Muscle layer of duodenum (tissue), 2 donors: ENCODE measurements around the gene ACSF3.

Experiments
- H3K27ac ChIP-seq: one replicate; pipeline ENCODE4 v1.7.0; 2013; ENCODE audit warnings: mild to moderate bottlenecking, low read length
- H3K27me3 ChIP-seq: one replicate; pipeline ENCODE4 v1.7.0; 2013; ENCODE audit warnings: low read depth, mild to moderate bottlenecking, control low read depth, low read length
- H3K36me3 ChIP-seq, 2 donors: one replicate each; pipeline ENCODE4 v1.7.0; 2013; ENCODE audit warnings: low read length in 2 of 2, control low read depth in 1 of 2, mild to moderate bottlenecking in 1 of 2; ENCODE audit not compliant: insufficient read depth in 2 of 2, control insufficient read depth in 1 of 2
- H3K4me1 ChIP-seq, 2 donors: one replicate each; pipeline ENCODE4 v1.7.0; 2013; ENCODE audit warnings: low read length in 2 of 2, mild to moderate bottlenecking in 2 of 2, control low read depth in 1 of 2, moderate library complexity in 1 of 2; ENCODE audit not compliant: insufficient read depth in 2 of 2, control insufficient read depth in 1 of 2
- H3K4me3 ChIP-seq, 2 donors: one replicate each; pipeline ENCODE4 v1.7.0; 2013; ENCODE audit warnings: low read length in 2 of 2, low read depth in 1 of 2, mild to moderate bottlenecking in 1 of 2
- H3K9me3 ChIP-seq, 2 donors: one replicate each; pipeline ENCODE4 v1.7.0; 2013; ENCODE audit warnings: low read length in 2 of 2, control low read depth in 1 of 2, mild to moderate bottlenecking in 1 of 2; ENCODE audit not compliant: control insufficient read depth in 1 of 2
- donor health status: healthy.

Gene ACSF3

DNA sequence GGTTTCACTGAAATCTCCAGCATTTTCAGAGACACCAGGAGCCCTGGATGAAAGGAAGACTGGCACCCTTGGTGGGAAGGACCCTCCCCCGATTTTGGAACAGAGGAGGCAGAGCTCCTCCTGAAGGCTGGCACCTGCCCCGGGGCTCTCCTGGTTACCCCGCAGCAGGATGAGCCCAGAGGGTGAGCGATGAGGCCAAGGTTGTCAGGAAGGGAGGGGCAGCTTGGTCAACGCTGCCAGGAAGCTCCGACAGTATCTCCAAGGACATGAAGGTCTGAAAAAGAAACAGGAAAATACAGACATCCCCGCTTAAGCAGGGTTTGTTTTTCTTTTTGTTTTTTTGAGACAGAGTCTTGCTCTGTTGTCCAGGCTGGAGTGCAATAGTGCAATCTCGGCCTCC is 15.5 kb upstream of the ACSF3 start:
- no peaks in the 10 kb centered on the region for H3K36me3 ChIP-seq
- H3K4me1 ChIP-seq: no peaks in the 10 kb centered on the region
- no peak overlapping the region for H3K27ac ChIP-seq
- H3K27me3 ChIP-seq: no peaks in the 10 kb centered on the region
- H3K4me3 ChIP-seq: no peak overlapping the region
- H3K9me3 ChIP-seq: no peaks in the 10 kb centered on the region

DNA sequence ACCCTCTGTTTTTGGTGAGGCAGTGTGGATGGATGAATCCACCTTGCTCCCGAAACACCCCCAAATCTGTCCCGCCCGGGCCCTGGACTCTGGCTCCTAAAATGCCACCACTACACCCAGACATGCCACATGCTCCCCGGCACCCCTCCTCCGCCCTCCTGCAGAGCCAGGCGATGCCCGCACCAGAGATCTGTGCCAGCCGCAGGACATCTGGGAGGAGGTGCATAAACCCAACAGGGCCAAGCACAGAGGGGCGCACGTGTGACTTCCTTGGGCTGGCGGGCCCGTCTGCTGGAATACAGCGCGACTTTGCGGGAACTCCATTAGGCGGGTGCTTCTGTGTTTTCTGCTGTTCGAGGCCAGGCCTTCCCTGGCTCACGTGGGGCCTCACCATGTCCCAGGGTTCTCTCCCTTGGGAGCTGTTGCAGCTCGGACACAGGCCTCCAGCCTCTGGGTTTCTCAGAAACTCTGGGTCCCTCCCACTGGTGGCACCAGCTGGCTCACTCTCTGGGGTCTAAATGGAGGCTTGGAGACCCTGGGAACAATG is 14.1 kb upstream of the ACSF3 start:
- no peaks in the 10 kb centered on the region for H3K9me3 ChIP-seq
- no peaks in the 10 kb centered on the region for H3K4me1 ChIP-seq
- no peaks in the 10 kb centered on the region for H3K36me3 ChIP-seq

DNA sequence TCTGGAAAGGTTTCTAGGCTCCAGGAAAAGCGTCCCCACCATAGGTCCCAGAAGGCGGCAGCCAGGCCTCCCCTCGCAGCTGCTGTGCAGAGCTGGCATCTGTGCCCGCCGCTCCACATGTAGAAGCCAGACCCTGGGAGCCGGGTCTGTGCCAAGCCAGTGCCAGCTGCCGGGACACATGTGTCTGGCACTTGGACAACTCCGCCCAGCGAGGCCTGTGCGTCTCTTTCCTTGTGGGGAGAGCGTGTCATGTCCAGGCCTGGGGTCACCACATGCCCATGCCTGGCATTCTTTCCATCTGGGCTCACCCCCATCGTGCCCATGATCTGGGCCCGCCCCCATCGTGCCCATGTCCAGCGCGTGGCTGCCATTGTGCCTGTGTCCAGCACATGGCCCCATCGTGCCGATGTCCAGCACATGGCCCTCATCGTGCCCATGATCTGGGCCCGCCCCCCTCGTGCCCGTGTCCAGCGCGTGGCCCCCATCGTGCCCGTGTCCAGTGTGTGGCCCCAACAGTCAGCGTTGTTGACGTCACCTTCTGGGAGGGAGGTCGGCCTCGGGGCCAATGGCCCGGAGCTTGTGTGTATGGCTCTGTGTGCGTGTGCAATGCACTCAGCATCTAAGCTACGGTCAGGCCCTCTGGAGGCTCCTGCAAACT is 13.3 kb upstream of the ACSF3 start:
- no peak overlapping the region for H3K27ac ChIP-seq
- H3K4me3 ChIP-seq: no peak overlapping the region
- no peaks in the 10 kb centered on the region for H3K4me1 ChIP-seq
- no peaks in the 10 kb centered on the region for H3K9me3 ChIP-seq
- no peaks in the 10 kb centered on the region for H3K36me3 ChIP-seq
- H3K27me3 ChIP-seq: no peaks in the 10 kb centered on the region

More for the DNA sequence above, 14.1 kb upstream of the ACSF3 start:
- no peaks in the 10 kb centered on the region for H3K27me3 ChIP-seq
- H3K27ac ChIP-seq: no peak overlapping the region
- H3K4me3 ChIP-seq: no peak overlapping the region

GRCh38 chr16:89081556-89081955 is 12.1 kb upstream of the ACSF3 start:
- no peaks in the 10 kb centered on the region for H3K9me3 ChIP-seq
- no peaks in the 10 kb centered on the region for H3K36me3 ChIP-seq
- no peaks in the 10 kb centered on the region for H3K4me1 ChIP-seq
- no peaks in the 10 kb centered on the region for H3K27me3 ChIP-seq
- no peak overlapping the region for H3K27ac ChIP-seq
- H3K4me3 ChIP-seq: no peak overlapping the region

DNA sequence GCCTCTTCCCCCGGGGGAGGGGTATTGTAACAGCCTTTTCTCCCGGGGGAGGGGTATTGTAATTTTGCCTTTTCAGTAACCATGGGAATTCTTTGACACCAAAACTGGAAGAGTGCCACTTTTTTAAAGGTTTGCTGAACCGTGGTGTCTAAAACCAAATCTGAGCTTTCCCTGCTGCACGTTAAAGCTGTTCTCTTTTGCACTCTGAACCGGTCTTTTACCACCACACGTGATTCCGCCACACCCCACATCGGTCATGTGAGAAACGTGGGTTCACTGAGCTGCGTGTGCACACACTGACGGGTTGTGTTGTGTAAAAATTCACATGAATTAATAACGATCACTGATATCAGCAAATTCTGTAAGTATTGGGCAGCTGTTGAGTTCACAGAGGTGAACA is 9.2 kb upstream of the ACSF3 start:
- H3K36me3 ChIP-seq: no peaks in the 10 kb centered on the region
- no peaks in the 10 kb centered on the region for H3K4me1 ChIP-seq
- no peak overlapping the region for H3K27ac ChIP-seq
- H3K27me3 ChIP-seq: peaks cover 1% of the 10 kb centered on the region
- no peak overlapping the region for H3K4me3 ChIP-seq
- no peaks in the 10 kb centered on the region for H3K9me3 ChIP-seq

DNA sequence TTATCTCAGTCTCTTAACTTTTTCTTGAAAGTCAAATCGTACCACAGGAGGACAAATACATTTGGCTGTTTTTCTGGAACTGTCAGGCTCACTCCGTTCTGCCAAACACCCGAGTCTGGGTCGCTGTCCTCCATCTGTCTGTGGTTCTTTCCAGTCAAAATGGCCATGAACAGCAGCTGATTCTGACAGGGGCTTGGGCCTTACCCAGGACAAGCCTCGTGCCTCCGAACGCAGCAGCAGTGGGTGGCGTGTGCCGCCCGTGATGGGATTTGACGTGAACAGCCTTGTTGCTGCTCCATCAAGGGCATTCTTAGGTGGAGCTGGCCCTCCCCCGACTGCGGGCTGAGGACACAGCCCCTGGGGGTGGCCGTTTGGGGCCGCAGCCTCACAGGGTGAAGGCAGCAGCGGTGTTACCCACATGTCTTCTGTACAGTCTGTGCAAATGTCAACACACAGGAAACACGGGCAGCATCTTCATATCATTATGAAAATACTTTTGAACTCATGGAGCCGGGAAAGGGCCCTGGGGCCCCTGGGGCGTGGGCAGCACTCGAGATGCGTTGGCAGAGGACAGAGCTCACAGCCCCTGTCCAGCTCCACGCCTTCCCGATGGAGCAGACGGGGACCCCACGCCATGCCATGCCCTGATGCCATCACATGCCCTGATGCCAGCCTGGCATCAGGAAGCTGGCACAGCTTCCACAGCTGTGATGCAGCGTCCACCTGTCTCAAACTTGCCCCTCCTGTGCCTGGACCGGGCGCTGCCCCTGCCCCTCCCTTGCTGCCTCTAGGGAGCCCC is 8.6 kb upstream of the ACSF3 start:
- H3K27ac ChIP-seq: no peak overlapping the region
- no peaks in the 10 kb centered on the region for H3K4me1 ChIP-seq
- peaks cover 7% of the 10 kb centered on the region for H3K27me3 ChIP-seq
- no peaks in the 10 kb centered on the region for H3K9me3 ChIP-seq
- H3K36me3 ChIP-seq: no peaks in the 10 kb centered on the region
- H3K4me3 ChIP-seq: no peak overlapping the region

DNA sequence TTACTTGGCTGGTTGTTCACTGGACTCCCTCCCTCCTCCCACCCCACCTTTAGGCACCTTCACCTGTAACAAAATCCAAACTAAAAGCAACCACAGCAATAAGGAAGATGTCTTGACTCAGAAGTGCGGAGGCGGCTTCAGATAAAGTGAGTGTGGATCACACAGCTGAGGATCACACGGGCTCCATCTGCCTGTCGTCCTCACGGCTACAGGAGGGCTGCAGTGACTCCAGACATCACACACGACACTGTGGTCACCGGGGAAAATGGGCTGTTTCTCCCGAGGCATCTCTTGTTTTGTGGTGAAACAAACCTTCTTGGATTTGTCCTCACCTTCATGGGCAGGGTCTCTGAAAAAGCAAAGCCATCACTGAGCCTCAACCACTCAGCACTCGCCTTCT is 7.9 kb upstream of the ACSF3 start:
- H3K36me3 ChIP-seq: no peaks in the 10 kb centered on the region
- H3K27ac ChIP-seq: no peak overlapping the region
- H3K4me1 ChIP-seq: no peaks in the 10 kb centered on the region
- peaks cover 11% of the 10 kb centered on the region for H3K27me3 ChIP-seq
- H3K4me3 ChIP-seq: no peak overlapping the region
- no peaks in the 10 kb centered on the region for H3K9me3 ChIP-seq

DNA sequence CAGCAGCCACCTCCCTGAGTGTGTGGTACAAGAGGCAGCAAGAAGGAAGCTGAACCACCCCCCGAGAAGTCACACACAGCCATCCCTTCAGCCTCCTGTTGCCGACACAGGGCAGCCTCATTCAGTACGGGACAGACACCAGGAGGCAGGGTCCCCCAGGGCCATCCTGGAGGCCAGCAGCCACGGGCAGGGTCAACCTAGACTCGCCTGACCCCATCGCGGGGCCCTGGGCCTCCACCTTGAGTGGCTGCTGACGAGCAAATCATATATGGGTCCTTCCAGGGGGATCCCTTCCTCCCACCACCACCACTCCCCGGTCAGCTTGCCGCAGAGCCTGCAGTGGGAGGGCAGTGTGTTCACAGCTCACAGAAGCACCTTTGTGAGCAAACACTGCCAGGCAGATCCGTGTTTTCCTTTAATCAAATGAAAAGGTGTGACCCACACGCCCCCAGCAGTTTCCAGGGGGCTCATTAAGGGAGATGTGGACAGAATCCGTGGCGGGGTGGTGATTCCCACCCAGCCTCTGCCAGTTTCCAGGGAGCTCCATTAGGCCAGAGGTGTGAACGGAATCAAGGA is 5.6 kb upstream of the ACSF3 start:
- H3K27ac ChIP-seq: no peak overlapping the region
- no peak overlapping the region for H3K4me3 ChIP-seq
- no peaks in the 10 kb centered on the region for H3K36me3 ChIP-seq
- H3K27me3 ChIP-seq: peaks cover 11% of the 10 kb centered on the region
- peaks cover 0 to 1% of the 10 kb centered on the region in 2 donors for H3K4me1 ChIP-seq
- H3K9me3 ChIP-seq: no peaks in the 10 kb centered on the region

GRCh38 chr16:89089120-89089519 is 4.5 kb upstream of the ACSF3 start:
- H3K27ac ChIP-seq: no peak overlapping the region
- H3K4me1 ChIP-seq: peaks cover 0 to 6% of the 10 kb centered on the region in 2 donors
- H3K9me3 ChIP-seq: no peaks in the 10 kb centered on the region
- H3K4me3 ChIP-seq: no peak overlapping the region
- no peaks in the 10 kb centered on the region for H3K36me3 ChIP-seq
- H3K27me3 ChIP-seq: peaks cover 11% of the 10 kb centered on the region

DNA sequence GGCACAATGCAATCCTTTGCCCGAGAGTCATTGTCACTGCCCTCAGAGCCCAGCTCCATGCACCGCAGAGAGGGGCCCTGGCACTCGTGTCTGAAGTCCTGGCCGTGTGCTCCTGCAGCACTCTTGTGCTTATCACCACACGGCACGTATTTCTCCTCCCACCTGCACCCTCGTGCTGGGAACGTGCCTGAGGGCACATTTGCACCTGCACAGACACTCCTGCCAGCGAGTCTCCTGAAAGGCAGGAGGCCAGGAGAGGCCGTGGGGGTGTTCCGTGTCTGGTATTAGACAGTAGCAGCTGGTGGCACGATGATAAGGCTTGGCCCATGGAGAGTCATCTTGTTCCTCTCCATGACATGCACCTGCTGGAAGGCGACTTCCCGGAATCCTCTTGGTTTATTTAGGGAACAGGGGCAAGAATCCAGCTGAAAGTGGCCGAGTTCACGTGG is 3.4 kb upstream of the ACSF3 start:
- Histone ChIP-seq H3K9me3 (no peaks in the 10 kb centered on the region), H3K27me3 (peaks cover 11% of the 10 kb centered on the region), H3K4me3 (no peak overlapping the region), H3K4me1 (peaks cover 5 to 17% of the 10 kb centered on the region in 2 donors), H3K36me3 (no peaks in the 10 kb centered on the region), H3K27ac (no peak overlapping the region)

DNA sequence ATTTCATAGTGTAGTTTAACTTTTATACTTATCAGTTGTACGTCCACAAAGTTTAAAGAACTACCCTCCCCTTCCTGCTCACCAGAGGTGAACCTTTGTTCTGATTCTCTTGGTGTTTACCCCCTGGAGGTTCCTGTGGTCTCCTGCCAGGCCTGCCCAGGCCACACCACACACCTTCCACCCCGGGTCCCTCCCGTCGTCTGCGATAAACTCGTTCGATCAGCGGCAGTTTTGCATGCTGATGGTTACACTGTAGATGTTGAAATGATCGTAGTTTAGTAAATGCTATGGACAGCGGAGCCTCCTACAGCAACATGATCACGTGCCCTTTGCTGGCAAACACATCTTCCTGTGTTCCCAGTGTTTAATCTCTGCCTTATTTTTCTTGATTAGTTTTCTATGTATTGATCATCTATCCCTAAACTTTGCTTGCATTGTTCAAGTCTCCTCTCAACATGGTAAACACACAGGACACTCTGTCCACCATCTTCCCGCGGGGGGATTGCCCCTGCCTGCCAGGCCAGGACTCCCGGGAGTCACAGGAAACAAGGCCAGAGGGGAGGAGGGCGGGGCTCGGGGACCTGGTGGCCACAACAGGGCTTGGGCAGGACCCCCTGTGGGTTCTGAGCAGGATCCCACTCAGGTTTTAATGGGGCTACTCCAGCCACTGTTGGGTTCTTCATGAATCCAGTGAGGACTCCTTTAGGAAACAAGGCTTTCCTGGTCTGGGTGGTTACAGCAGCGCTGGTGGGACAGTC is 2.8 kb upstream of the ACSF3 start:
- Histone ChIP-seq H3K9me3 (no peaks in the 10 kb centered on the region), H3K4me3 (no peak overlapping the region), H3K27me3 (peaks cover 11% of the 10 kb centered on the region), H3K27ac (no peak overlapping the region), H3K36me3 (no peaks in the 10 kb centered on the region), H3K4me1 (peaks cover 5 to 18% of the 10 kb centered on the region in 2 donors)
